ENCODE measurements around the gene ACACA. TPM values are rescaled to one million over a fixed set of nuclear protein-coding genes. Genes with fewer than 3 reads are reported as not detected.

The ACACA gene
- total and polyA plus RNA-seq, 2 donors (not counting 1 experiment from before 2014, with no cell fraction given): 4.8 to 26.2 TPM

DNA sequence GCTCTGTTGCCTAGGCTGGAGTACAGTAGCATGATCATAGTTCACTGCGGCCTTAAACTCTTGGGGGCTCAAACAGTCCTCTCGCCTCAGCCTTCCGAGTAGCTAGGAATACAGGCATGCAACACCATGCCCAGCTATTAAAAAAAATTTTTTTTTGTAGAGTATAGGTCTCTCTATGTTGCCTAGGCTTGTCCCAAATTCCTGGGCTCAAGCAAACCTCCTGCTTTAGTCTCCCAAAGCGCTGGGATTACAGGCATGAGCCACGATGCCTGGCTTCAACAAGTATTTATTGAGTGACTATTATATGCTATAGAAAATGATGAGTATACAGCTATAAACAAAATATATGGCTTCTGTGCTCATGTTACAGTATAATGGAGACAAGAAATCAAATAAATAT is 97.6 kb downstream of the ACACA start:
- Mint-ChIP-seq H3K27ac (no peak overlapping the region), H3K9me3 (ENCODE audit: insufficient read depth) (no peaks in the 10 kb centered on the region), H3K4me3 (no peak overlapping the region), H3K4me1 (no peaks in the 10 kb centered on the region), H3K27me3 (no peaks in the 10 kb centered on the region)
- no peaks in the 10 kb centered on the region for H3K79me2 ChIP-seq (ENCODE audit: control insufficient read depth, insufficient read depth, low read length)
- CTCF ChIA-PET: no interaction called here
- no peak overlapping the region for H3K4me3 ChIP-seq (ENCODE audit: control extremely low read depth in 1 of 5, extremely low read depth in 1 of 5, insufficient read depth in 1 of 5, low read depth in 2 of 5, low read length in 4 of 5)
- POLR2A ChIA-PET: no interaction called here
- H3K27me3 ChIP-seq (replicated peaks in 1 of 4; ENCODE audit: control extremely low read depth in 1 of 4, control insufficient read depth in 3 of 4, insufficient read depth in 4 of 4, low read length in 3 of 4): no peaks in the 10 kb centered on the region
- no peaks in the 10 kb centered on the region for H4K20me1 ChIP-seq (ENCODE audit: control insufficient read depth, insufficient read depth, low read length, poor library complexity, severe bottlenecking)
- H3K4me1 ChIP-seq (ENCODE audit: control insufficient read depth in 2 of 2, insufficient read depth in 2 of 2, low read length in 2 of 2): no peaks in the 10 kb centered on the region
- DNase-seq: no peak
- intact Hi-C loops (cut with micrococcal nuclease): no loop called here
- H3K4me2 ChIP-seq (replicated peaks; ENCODE audit: low read depth, low read length, poor library complexity, severe bottlenecking): no peak overlapping the region
- no peak overlapping the region for H3K9ac ChIP-seq (ENCODE audit: low read length)
- no CpG with 5 or more reads among the region's 5 CpGs for WGBS (ENCODE audit: insufficient coverage)
- no peak for ATAC-seq (ENCODE audit: low read depth)
- H2AFZ ChIP-seq (ENCODE audit: insufficient read depth, low read depth, low read length, poor library complexity, severe bottlenecking): no peak overlapping the region
- no peaks in the 10 kb centered on the region for H3K36me3 ChIP-seq (replicated peaks in 1 of 2; ENCODE audit: control extremely low read depth in 1 of 2, control insufficient read depth in 1 of 2, extremely low read depth in 1 of 2, insufficient read depth in 2 of 2, low read length in 1 of 2)
- TF ChIP-seq EZH2 (IDR thresholded peaks at IDR 0.05; ENCODE audit: borderline replicate concordance, insufficient read depth, low read depth, low read length, poor library complexity, severe bottlenecking): no peak
- TF ChIP-seq CTCF (IDR thresholded peaks at IDR 0.05): no peak
- H3K27ac ChIP-seq (ENCODE audit: low read length in 2 of 2): no peak overlapping the region
- no peaks in the 10 kb centered on the region for H3K9me3 ChIP-seq (ENCODE audit: control extremely low read depth in 1 of 3, control insufficient read depth in 2 of 3, insufficient read depth in 1 of 3, low read length in 2 of 3)

DNA sequence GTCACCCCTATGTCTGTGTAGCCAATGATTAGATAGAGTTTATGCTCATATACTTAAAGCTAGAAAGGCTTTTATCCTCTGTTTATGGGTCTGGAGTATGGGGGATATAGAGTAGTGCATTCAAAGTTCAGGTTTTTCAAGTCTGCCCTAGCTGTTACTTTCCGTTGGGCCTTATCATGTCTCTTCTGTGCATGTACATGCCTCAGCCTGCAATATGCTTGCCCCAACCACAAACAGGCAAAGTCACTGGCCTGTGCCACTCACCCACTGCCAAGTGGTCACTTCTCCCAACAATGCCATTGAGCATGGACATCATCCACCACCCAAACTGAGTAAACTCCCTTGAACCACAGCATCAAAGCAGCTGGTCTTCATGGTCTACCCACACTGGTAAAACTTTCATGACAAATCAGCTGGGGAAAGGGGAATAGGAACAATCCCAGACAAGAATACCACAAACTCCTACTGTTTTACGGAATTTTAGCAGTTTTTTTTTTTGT is 101.2 kb downstream of the ACACA start:
- H3K36me3 ChIP-seq (replicated peaks in 1 of 2; ENCODE audit: control extremely low read depth in 1 of 2, control insufficient read depth in 1 of 2, extremely low read depth in 1 of 2, insufficient read depth in 2 of 2, low read length in 1 of 2): no peaks in the 10 kb centered on the region
- H3K27me3 ChIP-seq (replicated peaks in 1 of 4; ENCODE audit: control extremely low read depth in 1 of 4, control insufficient read depth in 3 of 4, insufficient read depth in 4 of 4, low read length in 3 of 4): no peaks in the 10 kb centered on the region
- Mint-ChIP-seq H3K9me3 (ENCODE audit: insufficient read depth) (no peaks in the 10 kb centered on the region), H3K4me1 (no peaks in the 10 kb centered on the region), H3K27me3 (no peaks in the 10 kb centered on the region), H3K4me3 (no peak overlapping the region), H3K27ac (no peak overlapping the region)
- no peak overlapping the region for H2AFZ ChIP-seq (ENCODE audit: insufficient read depth, low read depth, low read length, poor library complexity, severe bottlenecking)
- POLR2A ChIA-PET: no interaction called here
- DNase-seq (no peak), ATAC-seq (ENCODE audit: low read depth) (no peak)
- TF ChIP-seq CTCF (IDR thresholded peaks at IDR 0.05) (no peak), EZH2 (IDR thresholded peaks at IDR 0.05; ENCODE audit: borderline replicate concordance, insufficient read depth, low read depth, low read length, poor library complexity, severe bottlenecking) (no peak)
- H3K9me3 ChIP-seq (ENCODE audit: control extremely low read depth in 1 of 3, control insufficient read depth in 2 of 3, insufficient read depth in 1 of 3, low read length in 2 of 3): no peaks in the 10 kb centered on the region
- H3K4me3 ChIP-seq (ENCODE audit: control extremely low read depth in 1 of 5, extremely low read depth in 1 of 5, insufficient read depth in 1 of 5, low read depth in 2 of 5, low read length in 4 of 5): no peak overlapping the region
- H4K20me1 ChIP-seq (ENCODE audit: control insufficient read depth, insufficient read depth, low read length, poor library complexity, severe bottlenecking): no peaks in the 10 kb centered on the region
- H3K4me2 ChIP-seq (replicated peaks; ENCODE audit: low read depth, low read length, poor library complexity, severe bottlenecking): no peak overlapping the region
- H3K79me2 ChIP-seq (ENCODE audit: control insufficient read depth, insufficient read depth, low read length): no peaks in the 10 kb centered on the region
- CTCF ChIA-PET: no interaction called here
- WGBS (ENCODE audit: insufficient coverage): 100% methylated on average over 1 of the region's 2 CpGs
- no peak overlapping the region for H3K27ac ChIP-seq (ENCODE audit: low read length in 2 of 2)
- intact Hi-C loops (cut with micrococcal nuclease): no loop called here
- H3K9ac ChIP-seq (ENCODE audit: low read length): no peak overlapping the region
- no peaks in the 10 kb centered on the region for H3K4me1 ChIP-seq (ENCODE audit: control insufficient read depth in 2 of 2, insufficient read depth in 2 of 2, low read length in 2 of 2)

Data from B cell (primary cell).